Prostate gland (tissue), 2 donors: Measurements from ENCODE around the gene OSBPL3. TPM values are rescaled to one million over a fixed set of nuclear protein-coding genes. Genes with fewer than 3 reads are reported as not detected.

Experiments used
- DNase-seq: peaks from one replicate; pipeline ENCODE4 v3.0.0-alpha.2; 2019; ENCODE audit warnings: low spot score
- H3K27ac ChIP-seq, 2 donors: fragments of 200-600 bp; sonication (generic); 2 replicates each; pipeline ENCODE4 v1.5.1; 2017 to 2019
- H3K27me3 ChIP-seq: fragments of 200-600 bp; sonication (generic); replicated peaks from 2 replicates; pipeline ENCODE4 v1.5.1; 2019; ENCODE audit not compliant: insufficient read depth
- H3K36me3 ChIP-seq, 2 donors: fragments of 200-600 bp; sonication (generic); 1 replicate in 1 of 2; 2 replicates in 1 of 2; pipeline versions ENCODE4 v1.5.1 to v1.8.1; 2017 to 2019
- H3K4me1 ChIP-seq: fragments of 200-600 bp; sonication (generic); replicated peaks from 2 replicates; pipeline ENCODE4 v1.5.1; 2019
- H3K4me3 ChIP-seq, 2 donors: fragments of 200-600 bp; sonication (generic); 2 replicates each; pipeline ENCODE4 v1.5.1; 2017 to 2019
- H3K9me3 ChIP-seq: fragments of 200-600 bp; sonication (generic); 2 replicates; pipeline ENCODE4 v1.5.1; 2017
- CTCF ChIP-seq, 4 experiments: fragments of 200-600 bp in 2 of 4; fragments of 450-650 bp in 2 of 4; sonication (generic) in 2 of 4; IDR thresholded peaks; 1 replicate in 3 of 4; 2 replicates in 1 of 4; pipeline ENCODE4 v1.5.1; 2016 to 2019; ENCODE audit warnings: antibody characterized with exemption in 4 of 4, mild to moderate bottlenecking in 2 of 4, moderate library complexity in 2 of 4
- POLR2A ChIP-seq: fragments of 450-650 bp; IDR thresholded peaks from one replicate; pipeline ENCODE4 v1.6.1; 2016; ENCODE audit warnings: antibody characterized with exemption, mild to moderate bottlenecking
- POLR2AphosphoS5 ChIP-seq: sonication (generic); formaldehyde crosslinking; IDR thresholded peaks from one replicate; pipeline ENCODE4 v1.6.1; 2017; ENCODE audit warnings: antibody characterized with exemption
- WGBS: methylation state at CpG from one replicate; pipeline ENCODE4 v1.1.5; 2018; 5-methylcytosine and 5-hydroxymethylcytosine counted together
- intact Hi-C: fragments of 100-400 bp; cut with DNase I; formaldehyde crosslinking; loops from one replicate; pipeline ENCODE4 v1.14.2; 2022
- total RNA-seq, 2 donors: library from RNA; depleted of rRNA; stranded (reverse); fragments of >200 nt; gene quantifications; one replicate each; pipeline ENCODE4 v1.1.0, GENCODE V29; 2016

OSBPL3 gene
- total RNA-seq, 2 donors from 2014 or later: 3.1 to 6.3 TPM

- intact Hi-C loops: no loop called here
These were observed 58.7 kb downstream of the OSBPL3 start for GRCh38 chr7:24921362-24921679.

GRCh38 chr7:24920451-24921361 lies 59.3 kb downstream of the OSBPL3 start:
- H3K27ac ChIP-seq: no peak overlapping the region
- intact Hi-C loops: no loop called here
- WGBS: 50% methylated on average over 3 of the region's 3 CpGs

More at GRCh38 chr7:24921362-24921679, 58.7 kb downstream of the OSBPL3 start:
- Histone ChIP-seq H3K27me3 (no peaks in the 10 kb centered on the region), H3K4me1 (no peaks in the 10 kb centered on the region), H3K9me3 (no peaks in the 10 kb centered on the region), H3K36me3 (no peaks in the 10 kb centered on the region), H3K4me3 (no peak overlapping the region), H3K27ac (no peak overlapping the region)
- no peak for DNase-seq
- TF ChIP-seq POLR2AphosphoS5: no peak
- no peak for TF ChIP-seq POLR2A
- no peak for TF ChIP-seq CTCF (IDR thresholded peaks at IDR 0.05)
- 49% methylated on average over 3 of the region's 3 CpGs for WGBS

GRCh38 chr7:24917510-24918239 lies 62.3 kb downstream of the OSBPL3 start:
- intact Hi-C loops: no loop called here
- Histone ChIP-seq H3K4me3 (no peak overlapping the region), H3K9me3 (no peaks in the 10 kb centered on the region), H3K27me3 (no peaks in the 10 kb centered on the region), H3K4me1 (no peaks in the 10 kb centered on the region), H3K36me3 (no peaks in the 10 kb centered on the region), H3K27ac (no peak overlapping the region)
- no peak for DNase-seq
- TF ChIP-seq POLR2AphosphoS5: no peak
- no peak for TF ChIP-seq POLR2A
- no peak for TF ChIP-seq CTCF (IDR thresholded peaks at IDR 0.05)
- WGBS: 60% methylated on average over 3 of the region's 3 CpGs

More at GRCh38 chr7:24920451-24921361, 59.3 kb downstream of the OSBPL3 start:
- TF ChIP-seq POLR2AphosphoS5 (no peak), POLR2A (no peak), CTCF (IDR thresholded peaks at IDR 0.05) (no peak)
- no peaks in the 10 kb centered on the region for H3K36me3 ChIP-seq
- H3K27me3 ChIP-seq: no peaks in the 10 kb centered on the region
- H3K4me1 ChIP-seq: no peaks in the 10 kb centered on the region
- no peak overlapping the region for H3K4me3 ChIP-seq
- no peaks in the 10 kb centered on the region for H3K9me3 ChIP-seq
- no peak for DNase-seq

GRCh38 chr7:24916463-24917040 lies 63.4 kb downstream of the OSBPL3 start:
- intact Hi-C loops: no loop called here
- Histone ChIP-seq H3K27me3 (no peaks in the 10 kb centered on the region), H3K36me3 (no peaks in the 10 kb centered on the region), H3K27ac (no peak overlapping the region), H3K4me3 (no peak overlapping the region), H3K9me3 (no peaks in the 10 kb centered on the region), H3K4me1 (no peaks in the 10 kb centered on the region)
- 64% methylated on average over 4 of the region's 4 CpGs for WGBS
- no peak for TF ChIP-seq POLR2A
- TF ChIP-seq POLR2AphosphoS5: no peak
- no peak for TF ChIP-seq CTCF (IDR thresholded peaks at IDR 0.05)
- DNase-seq: no peak
